GM18870 (cell line): ENCODE data around the gene TMEM81.

Experiments used
- ATAC-seq: cut with Tn5 transposase; IDR thresholded peaks from one replicate; pipeline ENCODE4 v1.9.1; 2021; ENCODE audit warnings: moderate library complexity; ENCODE audit not compliant: unreplicated experiment

The TMEM81 gene

DNA sequence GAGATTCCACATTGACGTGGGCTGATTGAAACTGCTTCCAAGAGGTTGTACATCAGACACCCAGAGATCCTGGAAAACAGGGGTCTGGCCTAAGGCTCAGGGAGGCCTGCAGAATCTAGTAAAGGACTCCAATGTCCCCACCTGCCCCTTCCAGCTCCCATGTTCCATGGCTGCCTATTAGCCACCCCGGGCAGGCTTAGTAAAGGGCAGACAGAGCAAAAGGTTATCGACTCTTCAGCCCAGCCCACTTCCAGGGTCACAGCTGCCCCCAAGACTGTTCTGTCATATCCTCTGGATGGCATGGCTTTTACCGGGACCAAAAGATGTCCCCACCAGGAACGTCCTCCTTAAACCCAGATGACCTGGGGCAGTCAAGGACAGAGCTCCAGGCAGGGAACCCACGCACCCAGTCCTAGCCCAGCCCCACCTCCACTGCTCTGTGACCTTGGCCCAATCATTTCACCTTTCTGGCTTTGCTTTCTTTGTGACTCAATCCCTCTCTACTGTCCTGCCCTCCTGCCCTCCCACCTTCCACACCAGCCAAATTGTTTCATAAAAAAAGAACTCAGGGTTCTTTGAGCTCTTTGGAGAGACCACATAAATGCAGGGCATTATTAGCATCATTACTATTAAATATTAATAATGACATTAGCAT is 46.0 kb downstream of the TMEM81 start:
- ATAC-seq, result no peak

DNA sequence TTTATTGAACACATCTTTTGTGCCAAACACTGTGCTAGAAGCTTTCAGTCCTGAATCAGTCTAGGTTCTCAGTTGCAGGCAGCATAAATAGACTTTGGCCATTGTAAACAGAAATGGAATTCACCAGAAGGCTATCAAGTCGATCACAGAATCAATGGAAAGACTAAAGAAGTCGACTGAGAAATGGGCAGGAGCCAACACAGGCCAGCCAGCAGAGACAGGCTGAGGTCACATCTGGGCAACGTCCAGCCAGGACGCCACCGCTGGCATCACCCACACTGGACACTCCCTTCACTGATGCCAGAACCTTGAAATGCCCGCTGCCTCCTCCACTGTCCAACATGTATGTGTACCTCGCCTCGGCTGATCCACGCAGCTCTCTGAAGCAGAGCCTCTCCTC is 46.7 kb downstream of the TMEM81 start:
- ATAC-seq, result no peak
